HepG2 (cell line): ENCODE results near the gene KCTD1. TPM values are rescaled to one million over a fixed set of nuclear protein-coding genes. Genes with fewer than 3 reads are reported as not detected.

Source experiments
- ATAC-seq: fragments of 200-7000 bp; cut with Tn5 transposase; 3 replicates; pipeline ENCODE4 v1.9.1; 2020; ENCODE audit warnings: mild to moderate bottlenecking, moderate library complexity
- BruUV-seq: library from RNA; stranded (reverse); fragments of 400-500 nt; replicated peaks from 2 replicates; lab custom pipeline; 2021; lab: Mats Ljungman, UMichigan
- CTCF ChIA-PET: fragments of 300-600 bp; formaldehyde crosslinking; extraction: SDS; loops from one replicate; lab custom pipeline; 2021; ENCODE audit warnings: low total read pairs, inconsistent platforms, low intra/inter-chr PET ratio; lab: Yijun Ruan, JAX
- POLR2A ChIA-PET: fragments of 350-600 bp; sonication (Branson Sonifier 250); formaldehyde crosslinking; loops from one replicate; lab custom pipeline; 2020; ENCODE audit warnings: antibody characterized with exemption, inconsistent platforms; lab: Yijun Ruan, JAX
- DNase-seq: peaks from one replicate; pipeline ENCODE4 v3.0.0-alpha.2; 2015; ENCODE audit warnings: low spot score
- FAIRE-seq: peaks from 3 replicates; lab custom pipeline; 2011; peaks lifted over from hg19 to GRCh38; lab: Jason Lieb, UNC
- H2AFZ ChIP-seq: one replicate; pipeline ENCODE4 v1.6.1; 2011; ENCODE audit warnings: low read length, inconsistent platforms
- H3K27ac ChIP-seq: fragments of 300-600 bp; 3 replicates; pipeline ENCODE4 v1.8.0; 2011; ENCODE audit warnings: mixed run types, mild to moderate bottlenecking, mixed read lengths, low read length, inconsistent platforms; ENCODE audit not compliant: insufficient read depth; ENCODE audit errors: extremely low read length
- H3K27me3 ChIP-seq, 2 experiments: fragments of 200-600 bp in 1 of 2; 2 replicates in 1 of 2; 3 replicates in 1 of 2; pipeline versions ENCODE4 v1.6.0 to v1.8.0; 2011; ENCODE audit warnings: low read length in 2 of 2, mild to moderate bottlenecking in 2 of 2, moderate library complexity in 2 of 2, inconsistent platforms in 1 of 2; ENCODE audit not compliant: insufficient read depth in 2 of 2, control insufficient read depth in 1 of 2
- H3K36me3 ChIP-seq, 2 experiments: fragments of 200-600 bp in 1 of 2; replicated peaks in 1 of 2; 2 replicates in 1 of 2; 3 replicates in 1 of 2; pipeline versions ENCODE4 v1.5.1 to v1.8.0; 2011; ENCODE audit warnings: low read length in 2 of 2, inconsistent platforms in 1 of 2; ENCODE audit not compliant: insufficient read depth in 2 of 2, control insufficient read depth in 1 of 2
- H3K4me1 ChIP-seq: 2 replicates; pipeline ENCODE4 v1.5.1; 2012; ENCODE audit warnings: low read length, inconsistent platforms; ENCODE audit not compliant: insufficient read depth
- H3K4me2 ChIP-seq: 2 replicates; pipeline ENCODE4 v1.6.0; 2011; ENCODE audit warnings: low read depth, low read length, inconsistent platforms
- H3K4me3 ChIP-seq, 3 experiments: fragments of 200-600 bp in 1 of 3; sonication (generic), shearing (Covaris generic) in 1 of 3; replicated peaks in 1 of 3; 2 replicates each; pipeline ENCODE4 v1.5.1; 2011 to 2016; ENCODE audit warnings: low read length in 3 of 3, inconsistent platforms in 2 of 3, low read depth in 2 of 3, mild to moderate bottlenecking in 2 of 3, control low read depth in 1 of 3, mixed read lengths in 1 of 3; ENCODE audit not compliant: insufficient read depth in 1 of 3
- H3K79me2 ChIP-seq: one replicate; pipeline ENCODE4 v1.6.1; 2011; ENCODE audit warnings: low read length, inconsistent platforms; ENCODE audit not compliant: insufficient read depth
- H3K9ac ChIP-seq: 2 replicates; pipeline ENCODE4 v1.6.0; 2011; ENCODE audit warnings: mild to moderate bottlenecking, low read depth, low read length, inconsistent platforms; ENCODE audit not compliant: insufficient read depth
- H3K9me3 ChIP-seq: 2 replicates; pipeline ENCODE4 v1.5.1; 2012; ENCODE audit warnings: mild to moderate bottlenecking, low read length
- H4K20me1 ChIP-seq: 2 replicates; pipeline ENCODE4 v1.6.0; 2011; ENCODE audit warnings: inconsistent platforms, mild to moderate bottlenecking, low read length, moderate library complexity; ENCODE audit not compliant: insufficient read depth
- CAMTA2 ChIP-seq: sonication (generic); formaldehyde crosslinking; IDR thresholded peaks from 2 replicates; pipeline ENCODE4 v1.4.0; 2020; ENCODE audit warnings: mild to moderate bottlenecking, missing genetic modification reagents, borderline replicate concordance
- CENPX ChIP-seq: sonication (generic); formaldehyde crosslinking; IDR thresholded peaks from 2 replicates; pipeline ENCODE4 v1.9.0; 2021; ENCODE audit warnings: mild to moderate bottlenecking, missing genetic modification reagents, moderate library complexity
- FOXM1 ChIP-seq: sonication (generic); formaldehyde crosslinking; IDR thresholded peaks from 2 replicates; pipeline ENCODE4 v1.5.0; 2020; ENCODE audit warnings: missing genetic modification reagents
- HOMEZ ChIP-seq: IDR thresholded peaks from 2 replicates; pipeline ENCODE4 v1.6.1; 2016; ENCODE audit warnings: low read depth
- KDM3A ChIP-seq: IDR thresholded peaks from 2 replicates; pipeline ENCODE4 v1.6.1; 2018; ENCODE audit warnings: low read depth, missing compliant biosample characterization
- MBD4 ChIP-seq: IDR thresholded peaks from 2 replicates; pipeline ENCODE4 v1.6.1; 2012; ENCODE audit warnings: low read length, inconsistent platforms, borderline replicate concordance
- MIER2 ChIP-seq: IDR thresholded peaks from 2 replicates; pipeline ENCODE4 v1.6.1; 2016; ENCODE audit warnings: missing biosample characterization, missing genetic modification reagents
- NKX3-1 ChIP-seq: sonication (generic); formaldehyde crosslinking; IDR thresholded peaks from 2 replicates; pipeline ENCODE4 v1.5.0; 2020; ENCODE audit warnings: missing genetic modification reagents
- RNF219 ChIP-seq: sonication (generic); formaldehyde crosslinking; IDR thresholded peaks from 2 replicates; pipeline ENCODE4 v1.5.0; 2020; ENCODE audit warnings: mild to moderate bottlenecking, missing genetic modification reagents
- RXRB ChIP-seq: IDR thresholded peaks from 2 replicates; pipeline ENCODE4 v1.6.1; 2016; ENCODE audit warnings: borderline replicate concordance, missing genetic modification reagents, missing compliant biosample characterization
- SCMH1 ChIP-seq: sonication (generic); formaldehyde crosslinking; IDR thresholded peaks from 2 replicates; pipeline ENCODE4 v1.9.0; 2021; ENCODE audit warnings: missing genetic modification reagents, mild to moderate bottlenecking, borderline replicate concordance
- SSRP1 ChIP-seq: IDR thresholded peaks from 2 replicates; pipeline ENCODE4 v1.6.1; 2016; ENCODE audit warnings: control low read depth
- ZNF275 ChIP-seq: sonication (generic); formaldehyde crosslinking; IDR thresholded peaks from 2 replicates; pipeline ENCODE4 v1.8.0; 2022; ENCODE audit warnings: missing genetic modification reagents, mild to moderate bottlenecking, inconsistent platforms, borderline replicate concordance
- ZNF276 ChIP-seq: sonication (generic); formaldehyde crosslinking; IDR thresholded peaks from 2 replicates; pipeline ENCODE4 v1.4.0; 2020; ENCODE audit warnings: mild to moderate bottlenecking, low read depth, missing genetic modification reagents
- ZNF724P ChIP-seq: sonication (generic); formaldehyde crosslinking; IDR thresholded peaks from 2 replicates; pipeline ENCODE4 v1.8.0; 2022; ENCODE audit warnings: missing genetic modification reagents, borderline replicate concordance
- ZNF776 ChIP-seq: sonication (generic); formaldehyde crosslinking; IDR thresholded peaks from 2 replicates; pipeline ENCODE4 v1.4.0; 2020; ENCODE audit warnings: mild to moderate bottlenecking, missing genetic modification reagents
- WGBS: methylation state at CpG from one replicate; pipeline ENCODE4 v1.1.6; 2017; ENCODE audit warnings: low lambda C conversion rate; 5-methylcytosine and 5-hydroxymethylcytosine counted together
- in situ Hi-C: cut with HindIII; loops from 2 replicates; pipeline ENCODE4 v1.10.0; 2017; ENCODE audit warnings: low pct_unique_long_range_greater_than_20kb; ENCODE audit not compliant: extremely low pct_ligation_motif_present
- intact Hi-C: fragments of 100-400 bp; cut with micrococcal nuclease; formaldehyde crosslinking; loops from one replicate; pipeline ENCODE4 v1.10.0; 2022; ENCODE audit not compliant: unreplicated experiment
- polyA plus RNA-seq, 8 experiments: library from polyadenylated mRNA; depleted of rRNA in 3 of 8; stranded (reverse) in 7 of 8; unstranded in 1 of 8; fragments of >200 nt; fragmentation: Illumina TruSeq in 4 of 8; extraction: Trizol in 4 of 8; gene quantifications; 2 replicates each; pipeline versions ENCODE4 v1.2.1 to v1.2.3, GENCODE V29; 2011 to 2016; ENCODE audit warnings: low read depth in 4 of 8, missing spikeins in 1 of 8, mixed read lengths in 1 of 8; ENCODE audit not compliant: insufficient read depth in 1 of 8
- total RNA-seq, 5 experiments: library from RNA; depleted of rRNA; stranded (reverse); fragments of >200 nt; fragmentation: Illumina TruSeq; extraction: Trizol; gene quantifications; 2 replicates each; pipeline ENCODE4 v1.2.3, GENCODE V29; 2016; ENCODE audit warnings: low read depth in 1 of 5

KCTD1 gene
- total and polyA plus RNA-seq, 2 of the 13 experiments (the other 11 are each of a cell fraction or from before 2014, with no cell fraction given): 2.7 to 6.8 TPM

- Histone ChIP-seq H3K79me2 (no peaks in the 10 kb centered on the region), H3K36me3 (no peaks in the 10 kb centered on the region), H4K20me1 (no peaks in the 10 kb centered on the region), H3K27me3 (no peaks in the 10 kb centered on the region), H3K4me3 (no peak overlapping the region), H3K27ac (no peak overlapping the region), H2AFZ (no peak overlapping the region), H3K4me2 (no peak overlapping the region), H3K9ac (no peak overlapping the region), H3K9me3 (no peaks in the 10 kb centered on the region), H3K4me1 (peaks cover 12% of the 10 kb centered on the region)
- FAIRE-seq: no peak
- WGBS: 94% methylated on average over 12 of the region's 12 CpGs
- no peak for ATAC-seq
- TF ChIP-seq ZNF724P (CRISPR knock-in tag): no peak
- no peak for TF ChIP-seq NKX3-1 (CRISPR knock-in tag)
- no peak for TF ChIP-seq RXRB (CRISPR knock-in tag)
- no peak for TF ChIP-seq ZNF776 (CRISPR knock-in tag)
- TF ChIP-seq RNF219: no peak
- TF ChIP-seq SSRP1: no peak
- TF ChIP-seq ZNF276 (CRISPR knock-in tag): no peak
- no peak for TF ChIP-seq ZNF275 (CRISPR knock-in tag)
- TF ChIP-seq CAMTA2: no peak
- TF ChIP-seq MBD4: no peak
- no peak for TF ChIP-seq SCMH1 (CRISPR knock-in tag)
- no peak for TF ChIP-seq MIER2 (CRISPR knock-in tag)
- no peak for TF ChIP-seq CENPX (CRISPR knock-in tag)
- TF ChIP-seq KDM3A (CRISPR knock-in tag): no peak
- no peak for TF ChIP-seq FOXM1 (CRISPR knock-in tag)
- no peak for TF ChIP-seq HOMEZ
- BruUV-seq: no TSS peak
- intact Hi-C loops (no loop called here), in situ Hi-C loops (loop anchor here (25.0 kb wide), 1 partner anchor 89 kb away; no protein-coding TSS in a partner anchor)
- CTCF ChIA-PET: no interaction called here
- POLR2A ChIA-PET: no interaction called here
- DNase-seq: no peak
These were observed 22.0 kb downstream of the KCTD1 start for GRCh38 chr18:26526128-26526965.
